ENCODE measurements around the gene SLC37A3. TPM values are rescaled to one million over a fixed set of nuclear protein-coding genes. Genes with fewer than 3 reads are reported as not detected.
A peak's percentile ranks its signal among the peaks of the same experiment; 100 is the strongest.

The SLC37A3 gene
- total RNA-seq, 1 donor from 2014 or later, result 62.3 TPM

GRCh38 chr7:140398821-140399220 lies 491 bp upstream of the SLC37A3 start:
- Mint-ChIP-seq H3K36me3 (ENCODE audit: insufficient read depth) (peaks cover 2% of the 10 kb centered on the region), H3K27me3 (no peaks in the 10 kb centered on the region), H3K4me1 (ENCODE audit: low read depth) (peaks cover 11% of the 10 kb centered on the region), H3K4me3 (ENCODE audit: low read depth) (peak overlapping the region; percentile 86), H3K9me3 (ENCODE audit: low read depth) (no peaks in the 10 kb centered on the region), H3K27ac (no peak overlapping the region)
- TF ChIP-seq, protein P1, sequence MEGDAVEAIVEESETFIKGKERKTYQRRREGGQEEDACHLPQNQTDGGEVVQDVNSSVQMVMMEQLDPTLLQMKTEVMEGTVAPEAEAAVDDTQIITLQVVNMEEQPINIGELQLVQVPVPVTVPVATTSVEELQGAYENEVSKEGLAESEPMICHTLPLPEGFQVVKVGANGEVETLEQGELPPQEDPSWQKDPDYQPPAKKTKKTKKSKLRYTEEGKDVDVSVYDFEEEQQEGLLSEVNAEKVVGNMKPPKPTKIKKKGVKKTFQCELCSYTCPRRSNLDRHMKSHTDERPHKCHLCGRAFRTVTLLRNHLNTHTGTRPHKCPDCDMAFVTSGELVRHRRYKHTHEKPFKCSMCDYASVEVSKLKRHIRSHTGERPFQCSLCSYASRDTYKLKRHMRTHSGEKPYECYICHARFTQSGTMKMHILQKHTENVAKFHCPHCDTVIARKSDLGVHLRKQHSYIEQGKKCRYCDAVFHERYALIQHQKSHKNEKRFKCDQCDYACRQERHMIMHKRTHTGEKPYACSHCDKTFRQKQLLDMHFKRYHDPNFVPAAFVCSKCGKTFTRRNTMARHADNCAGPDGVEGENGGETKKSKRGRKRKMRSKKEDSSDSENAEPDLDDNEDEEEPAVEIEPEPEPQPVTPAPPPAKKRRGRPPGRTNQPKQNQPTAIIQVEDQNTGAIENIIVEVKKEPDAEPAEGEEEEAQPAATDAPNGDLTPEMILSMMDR (IDR thresholded peaks at IDR 0.05; ENCODE audit: unreplicated experiment), result no peak
- no peak for DNase-seq (ENCODE audit: low spot score, unreplicated experiment)

DNA sequence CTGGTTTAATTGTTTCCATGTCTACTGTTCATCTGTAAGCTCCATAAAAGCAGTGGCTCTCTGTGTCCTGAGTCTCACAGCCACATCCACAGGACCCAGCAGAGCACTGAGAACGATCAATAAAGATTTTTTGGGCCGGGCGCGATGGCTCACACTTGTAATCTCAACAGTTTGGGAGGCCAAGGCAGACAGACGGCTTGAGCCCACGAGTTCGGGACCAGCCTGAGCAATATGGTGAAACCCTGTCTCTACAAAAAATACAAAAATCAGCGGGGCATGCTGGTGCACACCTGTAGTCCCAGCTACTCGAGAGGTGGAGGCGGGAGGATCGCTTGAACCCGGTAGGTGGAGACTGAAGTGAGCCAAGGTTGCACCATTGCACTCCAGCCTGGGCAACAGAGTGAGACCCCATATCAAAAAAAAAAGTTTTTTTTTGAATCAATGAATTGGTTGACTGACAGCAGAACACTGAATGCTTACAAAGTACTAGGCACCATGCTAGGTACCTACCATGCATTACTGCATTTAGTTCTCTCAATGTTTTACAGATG lies 4.5 kb downstream of the SLC37A3 start:
- no peak overlapping the region for H3K27ac Mint-ChIP-seq
- no peak for DNase-seq (ENCODE audit: low spot score, unreplicated experiment)
- peaks cover 8% of the 10 kb centered on the region for H3K4me1 Mint-ChIP-seq (ENCODE audit: low read depth)
- no peak overlapping the region for H3K4me3 Mint-ChIP-seq (ENCODE audit: low read depth)
- peaks cover 2% of the 10 kb centered on the region for H3K36me3 Mint-ChIP-seq (ENCODE audit: insufficient read depth)
- H3K27me3 Mint-ChIP-seq, result no peaks in the 10 kb centered on the region
- no peaks in the 10 kb centered on the region for H3K9me3 Mint-ChIP-seq (ENCODE audit: low read depth)
- TF ChIP-seq, protein P1 (IDR thresholded peaks at IDR 0.05; ENCODE audit: unreplicated experiment), result no peak

DNA sequence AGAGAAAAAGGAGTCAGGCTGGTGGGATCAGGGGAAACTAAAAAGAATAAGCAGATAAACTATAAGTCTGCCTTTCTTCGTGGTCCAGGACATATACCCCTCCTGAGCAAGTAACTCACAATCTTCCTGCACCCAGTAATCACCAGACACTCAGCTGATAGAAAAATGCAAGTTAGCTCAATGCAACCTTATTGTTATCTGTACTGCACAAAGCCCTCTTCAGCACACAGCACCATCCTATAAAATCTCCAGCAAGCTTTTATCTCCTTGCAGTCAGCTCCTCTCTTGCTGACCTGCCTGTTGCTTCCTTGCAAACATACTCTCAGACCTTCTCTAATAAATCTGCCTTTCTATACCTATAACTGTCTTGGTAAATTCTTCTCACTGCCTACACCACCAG lies 6.7 kb downstream of the SLC37A3 start:
- Mint-ChIP-seq H3K4me3 (ENCODE audit: low read depth) (no peak overlapping the region), H3K9me3 (ENCODE audit: low read depth) (no peaks in the 10 kb centered on the region), H3K4me1 (ENCODE audit: low read depth) (peaks cover 3% of the 10 kb centered on the region), H3K27ac (no peak overlapping the region), H3K36me3 (ENCODE audit: insufficient read depth) (peaks cover 2% of the 10 kb centered on the region), H3K27me3 (no peaks in the 10 kb centered on the region)
- TF ChIP-seq, protein P1 (IDR thresholded peaks at IDR 0.05; ENCODE audit: unreplicated experiment), result no peak
- no peak for DNase-seq (ENCODE audit: low spot score, unreplicated experiment)

- no peak overlapping the region for H3K4me3 Mint-ChIP-seq (ENCODE audit: low read depth)
- H3K27ac Mint-ChIP-seq, result no peak overlapping the region
- no peak for DNase-seq (ENCODE audit: low spot score, unreplicated experiment)
- H3K27me3 Mint-ChIP-seq, result no peaks in the 10 kb centered on the region
- no peaks in the 10 kb centered on the region for H3K9me3 Mint-ChIP-seq (ENCODE audit: low read depth)
- peaks cover 2% of the 10 kb centered on the region for H3K36me3 Mint-ChIP-seq (ENCODE audit: insufficient read depth)
- no peaks in the 10 kb centered on the region for H3K4me1 Mint-ChIP-seq (ENCODE audit: low read depth)
- TF ChIP-seq, protein P1 (IDR thresholded peaks at IDR 0.05; ENCODE audit: unreplicated experiment), result no peak
These were observed 7.7 kb downstream of the SLC37A3 start for GRCh38 chr7:140390466-140391190.

GRCh38 chr7:140390034-140390433 lies 8.3 kb downstream of the SLC37A3 start:
- H3K27ac Mint-ChIP-seq, result no peak overlapping the region
- peaks cover 2% of the 10 kb centered on the region for H3K36me3 Mint-ChIP-seq (ENCODE audit: insufficient read depth)
- TF ChIP-seq, protein P1 (IDR thresholded peaks at IDR 0.05; ENCODE audit: unreplicated experiment), result no peak
- no peak overlapping the region for H3K4me3 Mint-ChIP-seq (ENCODE audit: low read depth)
- no peaks in the 10 kb centered on the region for H3K9me3 Mint-ChIP-seq (ENCODE audit: low read depth)
- no peak for DNase-seq (ENCODE audit: low spot score, unreplicated experiment)
- no peaks in the 10 kb centered on the region for H3K4me1 Mint-ChIP-seq (ENCODE audit: low read depth)
- H3K27me3 Mint-ChIP-seq, result no peaks in the 10 kb centered on the region

All from progenitor cell of endocrine pancreas (in vitro differentiated cells).